Measurements from ENCODE around the gene GABBR2. TPM values are rescaled to one million over a fixed set of nuclear protein-coding genes. Genes with fewer than 3 reads are reported as not detected.

GABBR2 gene
- total RNA-seq, 2 experiments from 2014 or later: not detected

DNA sequence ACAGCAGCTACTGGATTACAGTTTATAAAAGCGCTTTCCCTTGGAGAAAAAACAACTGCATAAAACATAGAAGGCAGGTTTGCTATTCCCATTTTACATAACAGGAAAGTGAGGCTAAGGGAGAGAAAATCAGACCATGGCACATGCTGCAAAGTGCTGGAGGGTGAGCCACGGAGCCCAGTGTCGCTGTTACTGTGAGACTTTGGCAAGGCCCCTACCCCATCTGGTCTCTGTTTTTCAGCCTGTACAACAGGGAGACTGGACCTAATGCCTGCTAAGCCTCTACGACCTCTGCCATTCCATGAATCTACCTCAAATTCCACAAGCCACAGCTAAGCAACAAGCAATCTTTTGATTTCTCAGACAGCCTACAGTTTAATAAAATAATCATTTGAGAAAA is 139.2 kb downstream of the GABBR2 start:
- Histone ChIP-seq H3K36me3 (ENCODE audit: insufficient read depth, low read length) (no peaks in the 10 kb centered on the region), H3K4me1 (ENCODE audit: insufficient read depth, low read length) (no peaks in the 10 kb centered on the region), H3K9me3 (ENCODE audit: control insufficient read depth in 1 of 2, insufficient read depth in 1 of 2, low read length in 2 of 2) (no peaks in the 10 kb centered on the region), H3K27ac (ENCODE audit: low read depth in 1 of 2, low read length in 2 of 2) (no peak overlapping the region), H3K4me3 (ENCODE audit: low read length) (no peak overlapping the region), H3K27me3 (ENCODE audit: control insufficient read depth in 1 of 2, insufficient read depth in 2 of 2, low read length in 2 of 2) (peaks cover 0 to 2% of the 10 kb centered on the region in 2 experiments)
- ATAC-seq (ENCODE audit: poor library complexity): no peak
- CTCF ChIA-PET: no interaction called here
- no peak for DNase-seq
- Mint-ChIP-seq H3K4me3 (no peak overlapping the region), H3K27ac (no peak overlapping the region), H3K27me3 (peaks cover 4% of the 10 kb centered on the region), H3K4me1 (ENCODE audit: low read depth) (no peaks in the 10 kb centered on the region), H3K36me3 (ENCODE audit: low read depth) (no peaks in the 10 kb centered on the region), H3K9me3 (no peaks in the 10 kb centered on the region)
- POLR2A ChIA-PET: no interaction called here
- TF ChIP-seq, protein P1, sequence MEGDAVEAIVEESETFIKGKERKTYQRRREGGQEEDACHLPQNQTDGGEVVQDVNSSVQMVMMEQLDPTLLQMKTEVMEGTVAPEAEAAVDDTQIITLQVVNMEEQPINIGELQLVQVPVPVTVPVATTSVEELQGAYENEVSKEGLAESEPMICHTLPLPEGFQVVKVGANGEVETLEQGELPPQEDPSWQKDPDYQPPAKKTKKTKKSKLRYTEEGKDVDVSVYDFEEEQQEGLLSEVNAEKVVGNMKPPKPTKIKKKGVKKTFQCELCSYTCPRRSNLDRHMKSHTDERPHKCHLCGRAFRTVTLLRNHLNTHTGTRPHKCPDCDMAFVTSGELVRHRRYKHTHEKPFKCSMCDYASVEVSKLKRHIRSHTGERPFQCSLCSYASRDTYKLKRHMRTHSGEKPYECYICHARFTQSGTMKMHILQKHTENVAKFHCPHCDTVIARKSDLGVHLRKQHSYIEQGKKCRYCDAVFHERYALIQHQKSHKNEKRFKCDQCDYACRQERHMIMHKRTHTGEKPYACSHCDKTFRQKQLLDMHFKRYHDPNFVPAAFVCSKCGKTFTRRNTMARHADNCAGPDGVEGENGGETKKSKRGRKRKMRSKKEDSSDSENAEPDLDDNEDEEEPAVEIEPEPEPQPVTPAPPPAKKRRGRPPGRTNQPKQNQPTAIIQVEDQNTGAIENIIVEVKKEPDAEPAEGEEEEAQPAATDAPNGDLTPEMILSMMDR (IDR thresholded peaks at IDR 0.05): no peak
- intact Hi-C loops (cut with DNase I, micrococcal nuclease): no loop called here

DNA sequence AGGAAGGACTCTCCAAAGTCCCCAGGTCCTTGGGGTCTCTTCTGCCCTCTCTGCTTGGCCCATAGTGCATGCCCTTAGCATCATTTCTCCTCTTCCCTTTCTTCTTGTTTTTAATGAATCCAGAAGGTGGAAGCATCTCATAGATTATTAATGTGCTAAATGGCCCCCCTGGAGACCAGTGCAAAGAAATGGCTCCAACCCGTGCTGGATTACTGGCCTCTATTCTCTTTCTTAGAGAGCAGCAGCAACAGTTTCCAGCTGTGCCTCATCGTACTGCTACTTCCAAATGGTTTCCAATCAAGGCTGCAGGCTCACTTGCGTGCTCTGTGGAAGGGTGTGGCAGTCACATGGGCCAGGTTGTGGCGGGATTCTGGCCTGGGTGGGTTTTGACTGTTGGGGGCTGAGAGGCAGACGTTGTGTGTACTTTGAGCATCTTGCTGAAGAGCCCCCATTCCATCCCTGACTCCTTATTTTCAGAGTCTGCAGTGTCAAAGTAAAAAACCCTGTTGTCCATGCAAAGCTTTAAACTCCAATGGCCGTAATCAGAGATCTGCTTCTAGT is 139.7 kb downstream of the GABBR2 start:
- no peaks in the 10 kb centered on the region for H3K36me3 ChIP-seq (ENCODE audit: insufficient read depth, low read length)
- no peaks in the 10 kb centered on the region for H3K9me3 ChIP-seq (ENCODE audit: control insufficient read depth in 1 of 2, insufficient read depth in 1 of 2, low read length in 2 of 2)
- H3K27me3 ChIP-seq (ENCODE audit: control insufficient read depth in 1 of 2, insufficient read depth in 2 of 2, low read length in 2 of 2): peaks cover 0 to 2% of the 10 kb centered on the region in 2 experiments
- Mint-ChIP-seq H3K4me1 (ENCODE audit: low read depth) (no peaks in the 10 kb centered on the region), H3K27ac (no peak overlapping the region), H3K27me3 (peaks cover 4% of the 10 kb centered on the region), H3K9me3 (no peaks in the 10 kb centered on the region), H3K36me3 (ENCODE audit: low read depth) (no peaks in the 10 kb centered on the region), H3K4me3 (no peak overlapping the region)
- no peak overlapping the region for H3K27ac ChIP-seq (ENCODE audit: low read depth in 1 of 2, low read length in 2 of 2)
- TF ChIP-seq, protein P1 (IDR thresholded peaks at IDR 0.05): no peak
- intact Hi-C loops (cut with DNase I, micrococcal nuclease): no loop called here
- CTCF ChIA-PET: no interaction called here
- H3K4me1 ChIP-seq (ENCODE audit: insufficient read depth, low read length): no peaks in the 10 kb centered on the region
- POLR2A ChIA-PET: no interaction called here
- ATAC-seq (ENCODE audit: poor library complexity): no peak
- DNase-seq: no peak
- no peak overlapping the region for H3K4me3 ChIP-seq (ENCODE audit: low read length)

DNA sequence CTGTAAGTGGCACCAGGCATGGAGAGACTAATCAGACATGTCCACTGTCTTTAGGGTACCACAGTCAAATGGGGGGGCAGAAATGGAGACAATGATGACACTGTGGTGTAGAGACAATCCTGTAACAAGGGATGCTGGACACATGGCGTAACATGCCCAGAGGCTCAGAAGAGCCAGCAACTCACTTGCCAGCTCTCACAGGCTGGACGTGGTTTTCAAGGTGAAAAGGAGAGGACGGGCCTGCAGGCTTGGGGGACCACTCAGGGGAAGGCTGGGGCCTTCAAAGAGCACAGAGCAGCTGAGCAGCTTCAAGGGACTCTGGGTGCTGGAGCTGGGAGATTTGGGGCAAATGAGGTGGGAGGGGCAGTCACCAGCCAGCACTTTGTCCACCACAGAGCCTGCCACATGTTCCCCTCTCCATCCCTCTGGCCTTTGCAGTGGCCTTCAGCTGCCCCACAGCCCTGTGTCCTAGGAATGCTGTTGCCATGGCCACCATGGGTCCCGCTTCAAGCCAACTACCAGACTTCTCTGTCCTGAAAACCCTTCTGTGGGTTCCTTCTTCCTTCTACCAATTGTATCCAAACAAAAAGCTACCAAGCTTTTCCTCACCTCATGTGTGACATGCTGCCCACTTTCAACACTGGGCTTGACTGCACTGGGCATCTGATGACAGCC is 140.4 kb downstream of the GABBR2 start:
- ATAC-seq (ENCODE audit: poor library complexity) (no peak), DNase-seq (no peak)
- H3K9me3 Mint-ChIP-seq: no peaks in the 10 kb centered on the region

More for the DNA sequence above, 140.4 kb downstream of the GABBR2 start:
- no peak overlapping the region for H3K27ac ChIP-seq (ENCODE audit: low read depth in 1 of 2, low read length in 2 of 2)
- no peak overlapping the region for H3K4me3 ChIP-seq (ENCODE audit: low read length)
- H3K27ac Mint-ChIP-seq: no peak overlapping the region
- H3K36me3 ChIP-seq (ENCODE audit: insufficient read depth, low read length): no peaks in the 10 kb centered on the region
- no peaks in the 10 kb centered on the region for H3K9me3 ChIP-seq (ENCODE audit: control insufficient read depth in 1 of 2, insufficient read depth in 1 of 2, low read length in 2 of 2)
- H3K27me3 Mint-ChIP-seq: peaks cover 4% of the 10 kb centered on the region
- H3K27me3 ChIP-seq (ENCODE audit: control insufficient read depth in 1 of 2, insufficient read depth in 2 of 2, low read length in 2 of 2): peaks cover 0 to 2% of the 10 kb centered on the region in 2 experiments
- no peaks in the 10 kb centered on the region for H3K4me1 ChIP-seq (ENCODE audit: insufficient read depth, low read length)
- no peak overlapping the region for H3K4me3 Mint-ChIP-seq
- H3K4me1 Mint-ChIP-seq (ENCODE audit: low read depth): no peaks in the 10 kb centered on the region
- H3K36me3 Mint-ChIP-seq (ENCODE audit: low read depth): no peaks in the 10 kb centered on the region
- ChIA-PET CTCF (no interaction called here), POLR2A (no interaction called here)
- intact Hi-C loops (cut with DNase I, micrococcal nuclease): no loop called here
- TF ChIP-seq, protein P1 (IDR thresholded peaks at IDR 0.05): no peak

Measured in CD4-positive, alpha-beta T cell (primary cell).